ENCODE data around the gene TMCC2.

- TF ChIP-seq, protein P1, sequence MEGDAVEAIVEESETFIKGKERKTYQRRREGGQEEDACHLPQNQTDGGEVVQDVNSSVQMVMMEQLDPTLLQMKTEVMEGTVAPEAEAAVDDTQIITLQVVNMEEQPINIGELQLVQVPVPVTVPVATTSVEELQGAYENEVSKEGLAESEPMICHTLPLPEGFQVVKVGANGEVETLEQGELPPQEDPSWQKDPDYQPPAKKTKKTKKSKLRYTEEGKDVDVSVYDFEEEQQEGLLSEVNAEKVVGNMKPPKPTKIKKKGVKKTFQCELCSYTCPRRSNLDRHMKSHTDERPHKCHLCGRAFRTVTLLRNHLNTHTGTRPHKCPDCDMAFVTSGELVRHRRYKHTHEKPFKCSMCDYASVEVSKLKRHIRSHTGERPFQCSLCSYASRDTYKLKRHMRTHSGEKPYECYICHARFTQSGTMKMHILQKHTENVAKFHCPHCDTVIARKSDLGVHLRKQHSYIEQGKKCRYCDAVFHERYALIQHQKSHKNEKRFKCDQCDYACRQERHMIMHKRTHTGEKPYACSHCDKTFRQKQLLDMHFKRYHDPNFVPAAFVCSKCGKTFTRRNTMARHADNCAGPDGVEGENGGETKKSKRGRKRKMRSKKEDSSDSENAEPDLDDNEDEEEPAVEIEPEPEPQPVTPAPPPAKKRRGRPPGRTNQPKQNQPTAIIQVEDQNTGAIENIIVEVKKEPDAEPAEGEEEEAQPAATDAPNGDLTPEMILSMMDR (IDR thresholded peaks at IDR 0.05), result no peak
- TF ChIP-seq EP300 (IDR thresholded peaks at IDR 0.05) (no peak), POLR2A (IDR thresholded peaks at IDR 0.05) (no peak)
Measured at GRCh38 chr1:205287767-205288559, 60.2 kb downstream of the TMCC2 start.
